Peyer's patch (tissue), 4 donors: ENCODE data around the gene PAX7. TPM values are rescaled to one million over a fixed set of nuclear protein-coding genes. Genes with fewer than 3 reads are reported as not detected.

Source experiments
- DNase-seq, 3 donors: peaks; one replicate each; pipeline ENCODE4 v3.0.0-alpha.2; 2017 to 2019
- H3K27ac ChIP-seq, 4 donors: fragments of 200-600 bp; sonication (generic); one replicate each; pipeline ENCODE4 v1.5.1; 2016 to 2019
- H3K27me3 ChIP-seq, 2 donors: fragments of 200-600 bp; sonication (generic); one replicate each; pipeline ENCODE4 v1.5.1; 2019
- H3K36me3 ChIP-seq, 3 donors: fragments of 200-600 bp; sonication (generic); one replicate each; pipeline ENCODE4 v1.5.1; 2016 to 2019
- H3K4me1 ChIP-seq, 4 donors: fragments of 200-600 bp; sonication (generic); one replicate each; pipeline ENCODE4 v1.5.1; 2016 to 2019
- H3K4me3 ChIP-seq, 4 donors: fragments of 200-600 bp; sonication (generic); 1 replicate in 3 of 4; 2 replicates in 1 of 4; pipeline ENCODE4 v1.5.1; 2016 to 2019; ENCODE audit warnings: mild to moderate bottlenecking in 1 of 4
- H3K9me3 ChIP-seq, 4 donors: fragments of 200-600 bp; sonication (generic); one replicate each; pipeline ENCODE4 v1.5.1; 2016 to 2019; ENCODE audit warnings: mild to moderate bottlenecking in 1 of 4
- POLR2A ChIP-seq, 2 donors: fragments of 450-650 bp; IDR thresholded peaks; one replicate each; pipeline ENCODE4 v1.5.1; 2017; ENCODE audit warnings: antibody characterized with exemption in 2 of 2, mild to moderate bottlenecking in 2 of 2, moderate library complexity in 2 of 2
- total RNA-seq, 4 donors: library from RNA; depleted of rRNA; stranded (reverse); fragments of >200 nt; gene quantifications; one replicate each; pipeline ENCODE4 v1.1.0, GENCODE V29; 2016
- TF ChIP-seq, protein P1 (sequence below), 6 experiments: fragments of 450-650 bp in 4 of 6; fragments of 200-600 bp in 2 of 6; sonication (generic) in 1 of 6; IDR thresholded peaks; one replicate each; pipeline ENCODE4 v1.5.1; 2017 to 2019; ENCODE audit warnings: antibody characterized with exemption in 6 of 6, mild to moderate bottlenecking in 3 of 6, moderate library complexity in 1 of 6

Gene PAX7
- total RNA-seq, 4 donors from 2014 or later: not detected

DNA sequence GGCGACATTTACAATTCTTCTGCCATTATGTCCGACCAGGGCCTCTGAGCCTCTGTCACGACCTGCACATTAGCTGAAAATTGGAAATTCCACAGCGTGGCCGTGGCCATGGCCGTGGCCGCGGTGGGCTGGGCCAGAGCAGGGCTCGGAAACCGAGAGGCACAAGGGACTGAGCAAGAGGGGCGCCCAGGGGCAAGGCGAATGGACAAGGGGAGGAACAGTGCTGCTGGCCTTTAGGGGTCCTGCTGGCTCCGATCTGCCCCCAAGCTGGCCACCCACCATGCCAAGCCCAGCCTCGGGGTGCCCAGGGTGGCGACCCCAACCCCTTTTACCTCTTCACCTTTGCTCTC is 153.8 kb downstream of the PAX7 start:
- H3K4me3 ChIP-seq: no peak overlapping the region
- H3K9me3 ChIP-seq: no peaks in the 10 kb centered on the region
- H3K27me3 ChIP-seq: no peaks in the 10 kb centered on the region
- TF ChIP-seq POLR2A (IDR thresholded peaks at IDR 0.05): no peak
- TF ChIP-seq, protein P1, sequence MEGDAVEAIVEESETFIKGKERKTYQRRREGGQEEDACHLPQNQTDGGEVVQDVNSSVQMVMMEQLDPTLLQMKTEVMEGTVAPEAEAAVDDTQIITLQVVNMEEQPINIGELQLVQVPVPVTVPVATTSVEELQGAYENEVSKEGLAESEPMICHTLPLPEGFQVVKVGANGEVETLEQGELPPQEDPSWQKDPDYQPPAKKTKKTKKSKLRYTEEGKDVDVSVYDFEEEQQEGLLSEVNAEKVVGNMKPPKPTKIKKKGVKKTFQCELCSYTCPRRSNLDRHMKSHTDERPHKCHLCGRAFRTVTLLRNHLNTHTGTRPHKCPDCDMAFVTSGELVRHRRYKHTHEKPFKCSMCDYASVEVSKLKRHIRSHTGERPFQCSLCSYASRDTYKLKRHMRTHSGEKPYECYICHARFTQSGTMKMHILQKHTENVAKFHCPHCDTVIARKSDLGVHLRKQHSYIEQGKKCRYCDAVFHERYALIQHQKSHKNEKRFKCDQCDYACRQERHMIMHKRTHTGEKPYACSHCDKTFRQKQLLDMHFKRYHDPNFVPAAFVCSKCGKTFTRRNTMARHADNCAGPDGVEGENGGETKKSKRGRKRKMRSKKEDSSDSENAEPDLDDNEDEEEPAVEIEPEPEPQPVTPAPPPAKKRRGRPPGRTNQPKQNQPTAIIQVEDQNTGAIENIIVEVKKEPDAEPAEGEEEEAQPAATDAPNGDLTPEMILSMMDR (IDR thresholded peaks at IDR 0.05): no peak
- no peak overlapping the region for H3K27ac ChIP-seq
- H3K4me1 ChIP-seq: no peaks in the 10 kb centered on the region
- no peak for DNase-seq
- H3K36me3 ChIP-seq: no peaks in the 10 kb centered on the region

- no peaks in the 10 kb centered on the region for H3K4me1 ChIP-seq
- H3K4me3 ChIP-seq: no peak overlapping the region
- H3K36me3 ChIP-seq: no peaks in the 10 kb centered on the region
- DNase-seq: no peak
- H3K9me3 ChIP-seq: no peaks in the 10 kb centered on the region
- no peak for TF ChIP-seq POLR2A (IDR thresholded peaks at IDR 0.05)
- TF ChIP-seq, protein P1 (IDR thresholded peaks at IDR 0.05): no peak
- H3K27me3 ChIP-seq: no peaks in the 10 kb centered on the region
- H3K27ac ChIP-seq: no peak overlapping the region
Observed at GRCh38 chr1:18786149-18786548, 155.5 kb downstream of the PAX7 start.

DNA sequence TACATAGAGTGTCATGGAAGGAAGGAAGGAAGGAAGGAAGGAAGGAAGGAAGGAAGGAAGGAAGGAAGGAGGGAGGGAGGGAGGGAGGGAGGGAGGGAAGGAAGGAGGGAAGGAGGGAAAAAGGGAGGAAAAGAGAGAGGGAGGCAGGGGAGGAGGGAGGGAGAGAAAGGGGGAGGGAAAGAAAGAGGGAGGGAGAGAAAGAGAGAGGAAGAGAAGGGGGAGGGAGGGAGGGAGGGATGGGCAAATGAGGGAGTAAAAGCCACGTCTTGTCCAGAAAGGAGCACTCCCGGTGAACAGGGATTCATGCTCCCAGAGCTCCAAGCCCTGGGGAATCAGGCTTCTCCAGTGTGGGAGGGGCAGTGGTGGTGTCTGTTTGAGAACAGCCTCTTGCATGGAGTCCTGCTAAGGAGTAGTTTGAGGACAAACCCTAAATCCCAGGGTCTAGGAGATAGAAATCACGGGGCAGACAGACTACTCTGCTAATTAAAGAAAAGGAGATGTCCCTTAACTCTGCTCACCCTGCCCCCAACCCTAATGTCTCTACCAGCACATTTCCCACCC is 157.3 kb downstream of the PAX7 start:
- Histone ChIP-seq H3K4me3 (no peak overlapping the region), H3K27me3 (no peaks in the 10 kb centered on the region), H3K4me1 (no peaks in the 10 kb centered on the region), H3K9me3 (peaks cover 0 to under 1% (median 0%) of the 10 kb centered on the region in 4 donors), H3K27ac (no peak overlapping the region), H3K36me3 (no peaks in the 10 kb centered on the region)
- TF ChIP-seq, protein P1 (IDR thresholded peaks at IDR 0.05): no peak
- no peak for TF ChIP-seq POLR2A (IDR thresholded peaks at IDR 0.05)
- no peak for DNase-seq

GRCh38 chr1:18789246-18789645 is 158.6 kb downstream of the PAX7 start:
- Histone ChIP-seq H3K27ac (no peak overlapping the region), H3K4me1 (no peaks in the 10 kb centered on the region), H3K27me3 (no peaks in the 10 kb centered on the region), H3K4me3 (no peak overlapping the region), H3K36me3 (no peaks in the 10 kb centered on the region), H3K9me3 (peaks cover 0 to 2% (median 0%) of the 10 kb centered on the region in 4 donors)
- no peak for DNase-seq
- TF ChIP-seq, protein P1 (IDR thresholded peaks at IDR 0.05): no peak
- TF ChIP-seq POLR2A (IDR thresholded peaks at IDR 0.05): no peak

- TF ChIP-seq POLR2A (IDR thresholded peaks at IDR 0.05): no peak
- TF ChIP-seq, protein P1 (IDR thresholded peaks at IDR 0.05): no peak
- Histone ChIP-seq H3K27me3 (no peaks in the 10 kb centered on the region), H3K4me1 (no peaks in the 10 kb centered on the region), H3K27ac (no peak overlapping the region), H3K9me3 (peaks cover 0 to 2% (median 0%) of the 10 kb centered on the region in 4 donors), H3K36me3 (no peaks in the 10 kb centered on the region), H3K4me3 (no peak overlapping the region)
- DNase-seq: no peak
Observed at GRCh38 chr1:18792747-18793146, 162.1 kb downstream of the PAX7 start.

- Histone ChIP-seq H3K4me1 (no peaks in the 10 kb centered on the region), H3K9me3 (peaks cover 0 to 2% (median 0%) of the 10 kb centered on the region in 4 donors), H3K27ac (no peak overlapping the region), H3K27me3 (no peaks in the 10 kb centered on the region), H3K36me3 (no peaks in the 10 kb centered on the region), H3K4me3 (no peak overlapping the region)
- DNase-seq: peak in 1 of 3 donors; percentile 15
- no peak for TF ChIP-seq POLR2A (IDR thresholded peaks at IDR 0.05)
- TF ChIP-seq, protein P1 (IDR thresholded peaks at IDR 0.05): no peak
Observed at GRCh38 chr1:18793164-18793563, 162.5 kb downstream of the PAX7 start.
